ACC112 (cell line): ENCODE data around the gene PIK3R4.

Source experiments
- H2AFZ ChIP-seq: fragments of 200-600 bp; sonication (generic); one replicate; pipeline ENCODE4 v1.6.0; 2017; ENCODE audit warnings: antibody characterized with exemption, low read length; ENCODE audit not compliant: unreplicated experiment
- H3K27ac ChIP-seq: fragments of 200-600 bp; sonication (generic); 2 replicates; pipeline ENCODE4 v1.5.1; 2014; ENCODE audit warnings: low read depth, mild to moderate bottlenecking, antibody characterized with exemption, low read length, moderate library complexity
- H3K27me3 ChIP-seq: fragments of 200-600 bp; sonication (generic); 2 replicates; pipeline ENCODE4 v1.6.1; 2014; ENCODE audit warnings: mild to moderate bottlenecking, antibody characterized with exemption, low read length, moderate library complexity, mixed read lengths; ENCODE audit not compliant: insufficient read depth
- H3K36me3 ChIP-seq: fragments of 200-600 bp; sonication (generic); 2 replicates; pipeline ENCODE4 v1.6.1; 2016; ENCODE audit warnings: mild to moderate bottlenecking, antibody characterized with exemption, low read length, moderate library complexity, mixed read lengths; ENCODE audit not compliant: insufficient read depth
- H3K4me1 ChIP-seq: fragments of 200-600 bp; sonication (generic); one replicate; pipeline ENCODE4 v1.6.1; 2016; ENCODE audit warnings: low read length, mixed read lengths; ENCODE audit not compliant: insufficient read depth, unreplicated experiment, control insufficient read depth
- H3K4me3 ChIP-seq: fragments of 200-600 bp; sonication (generic); 2 replicates; pipeline ENCODE4 v1.5.1; 2014; ENCODE audit warnings: mild to moderate bottlenecking, low read depth, low read length
- H3K79me2 ChIP-seq: fragments of 200-600 bp; sonication (generic); one replicate; pipeline ENCODE4 v1.6.0; 2016; ENCODE audit warnings: low read length; ENCODE audit not compliant: control insufficient read depth, unreplicated experiment, insufficient read depth

Gene PIK3R4

DNA sequence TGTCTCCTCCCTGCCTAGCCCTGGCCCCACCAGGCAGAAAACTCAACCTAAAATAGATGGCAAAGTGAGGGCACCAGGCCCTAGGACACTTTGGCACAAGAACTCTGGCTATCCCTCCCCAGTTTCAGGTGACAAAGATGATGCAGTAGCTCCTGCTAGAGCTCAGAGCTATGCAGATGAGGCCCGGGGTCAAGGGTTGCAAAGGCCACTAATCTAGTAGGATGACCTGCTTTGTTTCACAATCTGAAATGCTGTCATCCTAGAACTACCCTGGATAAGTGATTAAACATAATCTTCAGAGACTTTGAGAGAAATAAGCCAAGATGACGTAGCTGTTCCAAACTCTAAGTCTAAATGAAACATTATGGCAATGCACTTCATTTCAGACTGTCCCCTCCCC is 24.0 kb upstream of the PIK3R4 start:
- Histone ChIP-seq H2AFZ (no peak overlapping the region), H3K27me3 (peaks cover 30% of the 10 kb centered on the region; the same call in 1 of the 2 replicates), H3K36me3 (no peaks in the 10 kb centered on the region), H3K4me3 (no peak overlapping the region), H3K4me1 (no peaks in the 10 kb centered on the region), H3K79me2 (no peaks in the 10 kb centered on the region), H3K27ac (no peak overlapping the region)

GRCh38 chr3:130761730-130762311 is 15.2 kb upstream of the PIK3R4 start:
- H3K4me1 ChIP-seq: peaks cover 3% of the 10 kb centered on the region
- H3K79me2 ChIP-seq: no peaks in the 10 kb centered on the region
- no peak overlapping the region for H2AFZ ChIP-seq
- peaks cover 10% of the 10 kb centered on the region; the same call in 1 of the 2 replicates for H3K27me3 ChIP-seq
- no peak overlapping the region for H3K27ac ChIP-seq
- H3K4me3 ChIP-seq: no peak overlapping the region
- no peaks in the 10 kb centered on the region for H3K36me3 ChIP-seq

GRCh38 chr3:130760922-130761321 is 14.3 kb upstream of the PIK3R4 start:
- H2AFZ ChIP-seq: no peak overlapping the region
- H3K36me3 ChIP-seq: no peaks in the 10 kb centered on the region
- no peaks in the 10 kb centered on the region for H3K79me2 ChIP-seq

DNA sequence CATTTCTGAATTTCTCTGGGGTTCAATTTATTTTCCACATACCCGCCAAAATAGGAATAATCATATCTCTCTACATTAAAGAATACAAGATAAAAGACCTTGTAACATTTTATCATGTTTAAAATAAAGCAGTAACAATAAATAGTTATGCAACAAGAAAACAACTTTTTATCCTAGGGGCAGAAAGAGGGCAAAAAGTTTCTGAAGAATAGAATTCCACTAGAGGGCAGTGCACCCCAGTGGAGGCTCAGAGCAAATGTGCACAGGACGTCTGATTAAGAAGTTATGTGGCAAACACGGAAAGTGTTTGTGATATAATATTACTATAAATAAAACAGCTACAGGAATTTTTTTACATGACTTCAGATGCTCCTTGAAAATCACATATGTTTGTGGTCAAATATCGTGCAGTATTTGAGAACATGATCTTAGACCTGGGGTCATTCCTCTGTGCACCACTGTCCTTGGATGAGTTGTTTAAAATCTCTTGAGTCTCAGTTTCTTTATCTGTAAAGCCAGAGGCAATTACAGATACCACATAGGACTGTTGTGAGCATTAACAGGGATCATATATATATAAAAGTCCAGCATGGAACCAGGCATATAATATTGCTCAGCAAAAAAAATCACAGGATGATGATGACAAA is 13.2 kb upstream of the PIK3R4 start:
- H3K27me3 ChIP-seq: peaks cover 1% of the 10 kb centered on the region; the same call in 1 of the 2 replicates
- no peaks in the 10 kb centered on the region for H3K79me2 ChIP-seq
- no peak overlapping the region for H3K4me3 ChIP-seq
- H3K4me1 ChIP-seq: peaks cover 3% of the 10 kb centered on the region
- H2AFZ ChIP-seq: peak overlapping the region; percentile 37
- H3K27ac ChIP-seq: no peak overlapping the region
- H3K36me3 ChIP-seq: no peaks in the 10 kb centered on the region

More at GRCh38 chr3:130760922-130761321, 14.3 kb upstream of the PIK3R4 start:
- peaks cover 6% of the 10 kb centered on the region; the same call in 1 of the 2 replicates for H3K27me3 ChIP-seq
- no peak overlapping the region for H3K27ac ChIP-seq
- H3K4me1 ChIP-seq: peaks cover 3% of the 10 kb centered on the region
- H3K4me3 ChIP-seq: no peak overlapping the region

GRCh38 chr3:130758624-130759369 is 12.2 kb upstream of the PIK3R4 start:
- H2AFZ ChIP-seq: no peak overlapping the region
- H3K4me1 ChIP-seq: peaks cover 3% of the 10 kb centered on the region
- no peak overlapping the region for H3K4me3 ChIP-seq
- H3K27ac ChIP-seq: no peak overlapping the region
- H3K79me2 ChIP-seq: no peaks in the 10 kb centered on the region
- H3K27me3 ChIP-seq: no peaks in the 10 kb centered on the region; the same call in 1 of the 2 replicates
- H3K36me3 ChIP-seq: no peaks in the 10 kb centered on the region

GRCh38 chr3:130757611-130758150 is 11.1 kb upstream of the PIK3R4 start:
- Histone ChIP-seq H3K36me3 (no peaks in the 10 kb centered on the region), H3K4me1 (peaks cover 3% of the 10 kb centered on the region), H2AFZ (no peak overlapping the region), H3K79me2 (no peaks in the 10 kb centered on the region), H3K4me3 (no peak overlapping the region), H3K27ac (no peak overlapping the region), H3K27me3 (no peaks in the 10 kb centered on the region)

GRCh38 chr3:130755666-130756065 is 9.0 kb upstream of the PIK3R4 start:
- H3K27ac ChIP-seq: no peak overlapping the region
- peaks cover 2% of the 10 kb centered on the region for H3K4me1 ChIP-seq

DNA sequence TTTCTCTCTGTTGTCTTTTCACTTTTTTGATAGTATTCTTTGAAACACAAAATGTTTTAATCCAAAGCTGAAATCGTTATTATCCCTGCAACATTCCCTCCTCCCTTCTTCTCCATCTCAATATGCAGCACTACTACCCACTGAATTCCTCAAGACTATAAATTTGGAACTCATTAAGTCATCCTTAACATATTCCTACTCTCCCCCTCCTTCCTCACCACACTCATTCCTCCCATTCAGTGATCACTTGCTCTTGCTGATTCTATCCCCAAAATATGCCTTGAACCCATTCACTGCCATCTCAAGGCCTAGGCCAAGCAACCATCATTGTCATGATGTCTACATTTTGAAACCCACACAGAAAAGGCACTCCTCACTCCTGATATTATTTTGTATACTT is 2.4 kb upstream of the PIK3R4 start:
- H3K36me3 ChIP-seq: 0 out of 2 replicates have a peak, but pooled peaks cover 3% of the 10 kb centered on the region
- no peaks in the 10 kb centered on the region for H3K27me3 ChIP-seq
- no peak overlapping the region for H3K27ac ChIP-seq
- peaks cover 26% of the 10 kb centered on the region for H3K79me2 ChIP-seq
- peak overlapping the region; percentile 74 for H3K4me3 ChIP-seq
- H3K4me1 ChIP-seq: peaks cover 23% of the 10 kb centered on the region
- no peak overlapping the region for H2AFZ ChIP-seq

More at GRCh38 chr3:130755666-130756065, 9.0 kb upstream of the PIK3R4 start:
- Histone ChIP-seq H3K4me3 (no peak overlapping the region), H3K36me3 (no peaks in the 10 kb centered on the region), H3K79me2 (no peaks in the 10 kb centered on the region), H3K27me3 (no peaks in the 10 kb centered on the region), H2AFZ (no peak overlapping the region)

DNA sequence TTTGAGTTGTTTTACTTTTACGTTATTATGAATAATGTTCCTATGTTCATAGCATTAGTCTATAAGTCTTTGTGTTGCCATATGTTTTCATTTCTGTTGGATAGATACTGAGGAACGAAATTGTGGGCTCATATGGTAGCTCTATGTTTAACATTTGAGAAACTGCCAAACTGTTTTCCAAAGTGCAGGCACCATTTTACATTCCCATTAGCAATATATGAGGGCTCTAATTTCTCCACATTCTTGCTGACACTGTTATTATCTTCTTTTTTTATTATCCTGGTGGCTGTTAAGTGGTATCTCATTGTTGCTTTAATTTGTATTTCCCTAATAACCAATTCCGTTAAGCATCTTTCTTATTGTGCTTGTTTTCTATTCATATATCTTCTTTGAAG is 1.8 kb upstream of the PIK3R4 start:
- peak overlapping the region; percentile 61 for H2AFZ ChIP-seq
- H3K4me3 ChIP-seq: peak overlapping the region; percentile 74
- H3K36me3 ChIP-seq: 0 out of 2 replicates have a peak, but pooled peaks cover 7% of the 10 kb centered on the region
- H3K27me3 ChIP-seq: no peaks in the 10 kb centered on the region
- H3K79me2 ChIP-seq: peaks cover 32% of the 10 kb centered on the region
- peak overlapping the region; percentile 63 for H3K27ac ChIP-seq
- H3K4me1 ChIP-seq: peaks cover 28% of the 10 kb centered on the region

GRCh38 chr3:130743354-130743753 is 3.3 kb downstream of the PIK3R4 start:
- Histone ChIP-seq H3K27me3 (no peaks in the 10 kb centered on the region), H2AFZ (no peak overlapping the region), H3K79me2 (peaks cover 70% of the 10 kb centered on the region), H3K4me3 (peak overlapping the region; percentile 48; the same call in 1 of the 2 replicates), H3K4me1 (peaks cover 39% of the 10 kb centered on the region), H3K36me3 (peaks cover 30% of the 10 kb centered on the region), H3K27ac (no peak overlapping the region)
